IPS-NIHi11 (cell line): ENCODE results near the gene THSD4.
"Not testable (repeated sequence)": the region's sequence is repeated elsewhere in the genome, so short reads cannot be mapped to it uniquely, and the experiment has no call there.

Source experiments
- DNase-seq: peaks from one replicate; pipeline ENCODE4 v3.0.0; 2012; ENCODE audit warnings: mixed read lengths, low spot score

Gene THSD4

DNA sequence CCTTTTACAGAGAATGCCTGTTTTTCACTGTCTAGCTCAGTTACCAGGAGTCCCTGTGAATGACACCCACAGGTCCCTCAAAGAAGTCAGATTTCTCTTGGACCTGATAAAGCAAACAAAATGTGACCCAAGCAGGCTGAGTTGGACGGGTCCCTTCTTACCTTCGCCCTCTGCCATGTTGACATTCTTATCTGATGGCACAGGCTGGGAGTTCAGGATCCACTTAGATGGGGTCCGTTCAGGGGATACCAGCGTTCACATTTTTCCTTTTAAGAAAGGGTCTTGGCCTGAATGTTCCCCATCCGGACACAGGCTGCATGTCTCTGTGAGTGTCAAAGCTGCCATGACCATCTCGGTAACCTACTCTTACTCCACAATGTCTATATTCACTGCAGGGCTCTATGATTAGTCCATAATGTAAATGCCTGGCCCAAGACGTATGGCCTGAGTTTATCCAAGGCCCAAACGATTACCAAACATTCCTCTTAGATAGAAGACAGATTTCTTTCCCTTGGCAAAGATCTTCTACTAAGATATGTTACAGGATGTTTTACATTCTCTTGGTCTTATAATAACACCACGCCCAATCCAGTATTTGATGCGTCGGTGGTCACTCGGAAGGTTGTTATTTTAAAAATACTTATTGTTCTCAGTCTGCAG, 179.1 kb downstream of the THSD4 start:
- DNase-seq, result no peak

DNA sequence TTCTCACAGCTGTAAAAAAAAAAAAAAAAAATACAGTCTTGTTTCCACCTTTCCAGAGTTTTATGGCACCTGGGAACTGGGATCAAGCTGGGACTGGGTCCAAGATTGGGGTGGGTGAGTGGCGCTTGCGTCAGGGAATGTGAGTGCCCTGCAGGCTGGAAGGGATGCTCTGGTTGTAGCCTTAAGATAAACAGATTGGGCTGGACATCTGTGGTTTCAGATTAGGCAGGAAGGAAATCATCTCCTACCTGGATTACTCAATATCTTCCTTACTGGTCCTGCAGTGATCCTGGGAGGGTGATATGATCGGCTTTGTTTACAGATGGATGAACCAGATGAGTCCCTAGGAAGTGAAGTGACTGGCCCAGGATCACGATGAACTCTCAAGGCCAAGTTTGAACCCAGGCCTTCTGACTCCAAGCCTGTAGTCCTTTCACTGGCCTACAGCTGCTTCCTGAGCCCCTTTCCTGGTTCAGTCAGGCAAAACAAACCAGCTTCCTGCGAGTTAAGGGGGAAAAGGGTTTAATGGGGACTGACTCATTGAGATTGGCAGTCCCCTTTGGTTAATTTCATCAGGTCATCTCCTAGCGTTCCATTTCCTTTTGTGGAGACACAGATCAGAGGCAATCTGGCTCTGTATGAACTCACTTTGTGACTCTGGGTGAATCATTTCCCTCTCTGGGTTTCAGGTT, 179.8 kb downstream of the THSD4 start:
- no peak for DNase-seq

DNA sequence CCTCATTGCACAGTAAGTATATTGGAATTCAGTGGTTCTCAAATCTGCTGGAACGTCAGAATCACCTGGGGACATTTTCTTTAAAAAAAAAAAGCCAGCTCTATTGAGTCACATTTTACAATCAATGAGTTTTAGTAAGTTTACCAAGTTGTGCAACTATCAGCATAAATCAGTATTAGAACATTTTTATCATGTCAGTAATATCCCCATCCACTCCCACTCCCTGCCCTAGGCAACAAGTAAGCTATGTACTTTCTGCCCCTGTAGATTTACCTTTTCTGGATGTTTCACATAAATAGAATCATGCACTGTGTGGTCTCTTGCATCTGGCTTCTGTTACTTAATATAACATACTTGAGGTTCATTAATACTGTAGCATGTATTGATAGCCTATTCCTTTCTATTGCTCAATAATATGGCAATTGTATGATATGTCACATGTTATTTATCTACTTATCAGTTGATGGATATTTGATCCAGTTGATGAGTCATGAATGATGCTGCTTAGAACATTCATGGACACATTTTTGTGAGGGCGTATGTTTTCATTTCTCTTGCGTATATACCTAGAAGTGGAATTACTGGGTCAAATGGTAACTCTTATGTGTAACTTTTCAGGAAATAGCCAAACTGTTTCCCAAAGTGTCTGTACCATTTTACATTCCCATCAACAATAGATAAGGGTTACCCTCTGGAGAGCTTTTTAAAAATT, 180.5 kb downstream of the THSD4 start:
- DNase-seq, result no peak

DNA sequence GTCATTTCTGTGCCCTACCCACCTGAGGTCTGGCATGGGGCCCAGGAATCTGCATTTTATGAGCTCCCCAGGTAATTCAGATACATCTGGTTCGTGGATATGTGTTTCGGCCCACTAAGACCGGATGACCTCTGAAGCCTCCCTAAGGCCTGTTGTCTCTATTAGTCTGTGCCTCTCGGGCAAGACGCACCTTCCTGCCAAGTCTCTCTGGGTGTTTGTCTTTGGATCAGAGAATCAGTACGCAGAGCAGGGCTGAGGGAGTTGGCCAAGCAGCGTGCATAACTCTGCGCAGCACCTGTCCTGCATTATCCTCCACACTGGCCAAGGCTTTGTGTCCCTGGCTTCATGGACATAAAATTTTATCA, 181.0 kb downstream of the THSD4 start:
- DNase-seq, result no peak

DNA sequence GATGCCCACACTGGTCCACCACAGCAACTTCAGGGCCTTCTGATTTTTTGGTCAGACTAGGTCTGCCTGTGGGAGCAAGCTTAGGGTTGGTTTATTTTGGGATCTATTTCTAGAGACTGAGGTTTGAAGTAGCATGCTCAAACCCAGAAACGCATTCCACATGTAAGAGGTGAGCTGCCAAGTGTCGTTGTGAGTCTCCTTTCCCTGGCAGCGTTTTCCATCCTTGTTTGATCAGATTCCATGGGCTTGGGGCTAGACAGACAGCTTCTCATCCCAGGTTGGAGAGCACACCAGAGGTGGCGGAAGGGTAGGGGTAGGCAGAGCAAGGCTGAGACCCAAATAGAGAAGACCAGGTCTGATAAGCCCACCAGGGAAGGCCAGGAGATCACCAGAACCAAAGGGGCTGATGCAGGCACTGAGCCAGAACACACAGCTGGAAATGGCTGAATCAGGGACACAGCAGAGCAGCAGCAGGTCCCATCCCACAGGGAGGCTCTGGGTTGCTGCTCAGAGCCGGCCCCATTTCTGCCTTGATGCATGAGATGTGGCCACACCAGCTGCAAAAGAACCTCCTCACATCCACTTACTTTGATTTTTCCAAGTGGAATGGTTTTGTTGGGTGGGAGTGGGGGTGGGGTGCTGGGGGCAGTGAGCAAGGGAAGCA, 186.8 kb downstream of the THSD4 start:
- DNase-seq, result no peak

DNA sequence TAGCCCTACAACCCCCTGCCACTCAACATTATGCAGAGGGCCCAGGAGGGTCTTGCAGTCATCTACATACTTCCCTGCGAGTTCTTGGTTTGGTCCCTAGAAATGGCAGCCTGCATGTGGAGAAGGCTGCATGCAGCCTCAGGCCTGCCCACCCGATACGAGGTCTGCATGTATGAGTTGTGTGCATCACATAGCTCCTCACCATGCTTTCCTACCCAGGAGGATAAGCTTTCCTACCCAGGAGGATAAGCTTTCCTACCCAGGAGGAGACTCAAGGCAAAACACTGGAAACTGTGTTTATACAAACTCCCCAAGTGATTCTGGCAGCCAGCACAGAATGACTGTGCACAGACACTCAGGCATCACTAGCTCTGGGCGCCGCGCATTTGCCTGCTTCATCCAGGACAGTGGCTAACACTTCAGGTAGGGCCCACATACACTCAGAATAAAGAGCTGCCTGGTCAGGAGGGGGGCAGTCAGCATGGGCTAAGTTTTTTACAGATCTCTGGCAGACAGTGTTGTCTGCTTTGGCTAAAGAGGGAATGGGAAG, 187.7 kb downstream of the THSD4 start:
- no peak for DNase-seq

DNA sequence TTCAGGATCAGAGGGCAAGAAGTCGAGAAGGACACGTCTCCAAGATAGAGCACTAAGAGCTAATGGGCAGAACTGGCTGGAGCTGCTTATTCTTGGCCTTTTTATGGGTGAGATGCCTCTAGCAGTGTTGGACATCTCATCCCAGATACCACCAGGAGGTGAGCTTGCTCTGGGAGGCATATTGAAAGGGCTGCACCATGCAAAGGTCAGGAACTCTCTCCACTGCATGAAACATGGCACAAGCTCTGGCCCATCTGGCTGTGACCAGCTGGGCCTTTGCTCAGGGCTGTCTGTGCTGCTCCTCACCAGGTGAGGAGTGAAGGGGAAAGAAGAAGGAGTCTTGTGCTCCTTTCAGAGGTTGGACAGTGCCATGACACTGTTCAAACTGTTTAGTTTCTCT, 188.7 kb downstream of the THSD4 start:
- DNase-seq, result no peak

DNA sequence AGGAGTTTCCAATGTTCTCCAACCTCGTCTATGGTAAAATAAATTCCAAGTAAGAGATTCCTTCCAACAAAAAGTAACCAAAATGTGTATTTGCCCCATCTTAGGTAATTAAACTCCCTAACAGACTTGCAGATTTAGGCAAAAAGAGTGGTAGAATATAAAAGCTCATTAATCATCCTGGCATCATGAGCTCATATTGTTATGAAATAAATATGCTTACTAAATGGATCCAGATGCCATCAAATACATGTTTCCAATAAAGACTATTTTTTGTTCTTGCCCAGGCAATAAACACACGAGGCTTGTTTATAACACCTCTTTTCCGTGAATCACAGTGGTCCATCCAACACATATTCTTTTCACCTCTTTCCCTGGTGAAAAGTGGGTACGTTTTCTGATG, 189.4 kb downstream of the THSD4 start:
- no peak for DNase-seq

DNA sequence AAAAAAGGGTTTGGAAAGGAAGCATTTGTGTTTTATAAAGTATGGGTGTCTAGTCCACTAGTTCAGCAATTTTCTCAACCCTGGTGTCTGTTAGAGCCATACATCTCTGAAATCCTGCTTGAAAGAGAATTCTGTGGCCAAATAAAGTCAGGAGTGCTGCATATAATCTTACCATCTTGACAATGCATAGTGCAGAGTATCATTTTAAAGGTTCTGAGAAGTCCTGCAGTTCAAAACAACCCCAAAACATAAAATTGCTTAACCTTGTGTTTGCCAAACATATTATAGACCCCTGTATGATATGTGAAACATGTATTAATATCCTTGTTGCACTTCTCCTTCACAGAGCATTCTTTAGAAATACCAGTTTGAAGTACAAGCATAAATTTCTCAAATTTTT, 191.3 kb downstream of the THSD4 start:
- DNase-seq, result no peak

DNA sequence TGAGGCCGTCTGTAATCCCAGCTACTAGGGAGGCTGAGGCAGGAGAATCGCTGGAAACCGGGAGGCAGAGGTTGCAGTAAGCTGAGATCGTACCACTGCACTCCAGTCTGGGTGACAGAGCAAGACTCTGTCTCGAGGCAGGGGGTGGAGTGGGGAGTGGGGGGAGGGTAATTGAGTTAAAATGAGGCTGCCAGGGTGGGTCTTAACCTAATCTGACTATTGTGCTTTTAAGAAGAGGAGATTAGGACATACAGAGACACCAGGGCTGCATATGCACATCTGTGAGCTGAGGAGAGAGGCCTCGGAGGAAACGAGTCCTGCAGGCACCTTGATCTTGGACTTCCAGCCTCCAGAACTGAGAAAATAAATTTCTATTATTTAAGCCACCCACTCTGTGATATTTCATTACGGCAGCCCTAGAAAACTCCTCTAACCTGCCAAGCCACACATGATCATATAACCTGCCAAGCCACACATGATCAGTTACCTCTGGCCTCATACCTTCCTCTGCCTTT, 197.0 kb downstream of the THSD4 start:
- no peak for DNase-seq

DNA sequence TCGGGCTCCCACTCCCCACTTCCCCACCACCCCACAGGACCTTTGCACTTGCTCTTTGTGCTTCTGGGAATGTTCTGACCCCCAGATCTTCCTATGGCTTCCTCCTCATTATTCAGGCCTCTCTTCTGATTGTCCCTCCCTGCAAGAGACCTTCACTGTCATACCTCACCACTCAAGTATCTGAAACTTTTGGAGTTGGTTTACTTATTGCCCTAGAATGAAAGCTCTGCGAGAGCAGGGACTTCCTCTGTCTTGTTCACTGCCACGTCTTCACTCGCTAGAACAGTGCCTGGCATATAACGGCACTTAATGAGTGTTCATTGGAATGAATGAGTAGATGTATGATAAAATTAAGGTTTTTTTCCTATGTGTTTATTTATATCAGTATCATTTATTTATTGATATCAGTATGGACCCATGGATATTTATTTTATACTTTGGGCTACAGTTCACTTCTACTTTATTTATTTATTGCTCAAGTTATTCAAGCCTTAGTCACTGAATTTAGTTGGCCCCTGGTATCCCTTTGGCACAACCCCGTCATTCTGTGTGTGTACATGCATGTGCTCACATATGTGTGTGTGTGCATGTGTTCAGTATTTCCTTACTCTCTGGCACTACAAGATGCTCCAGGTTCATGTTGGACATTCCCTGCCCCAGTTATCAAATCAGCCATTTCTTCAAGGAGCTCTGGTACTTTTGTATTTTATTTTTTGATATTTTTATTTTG, 197.6 kb downstream of the THSD4 start:
- no peak for DNase-seq

DNA sequence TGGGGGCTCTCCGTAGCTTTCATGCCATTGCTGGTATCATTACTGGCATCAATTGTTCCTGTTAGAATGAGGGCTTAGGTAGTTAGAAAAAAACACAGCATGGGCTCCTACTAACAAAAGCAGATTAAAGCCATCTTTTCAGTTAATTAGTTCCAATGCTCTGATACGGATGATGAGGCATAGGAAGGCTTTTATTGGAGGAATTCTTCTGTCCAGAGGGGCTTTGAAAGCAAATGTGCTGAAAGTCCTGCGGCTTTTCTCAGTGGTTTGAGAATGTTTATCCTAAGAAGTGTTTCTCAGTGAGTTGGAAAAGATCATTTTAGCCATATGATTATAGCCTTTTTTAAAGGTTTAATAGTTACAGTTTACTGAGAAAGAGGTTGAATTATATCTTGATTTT, 198.5 kb downstream of the THSD4 start:
- no peak for DNase-seq

DNA sequence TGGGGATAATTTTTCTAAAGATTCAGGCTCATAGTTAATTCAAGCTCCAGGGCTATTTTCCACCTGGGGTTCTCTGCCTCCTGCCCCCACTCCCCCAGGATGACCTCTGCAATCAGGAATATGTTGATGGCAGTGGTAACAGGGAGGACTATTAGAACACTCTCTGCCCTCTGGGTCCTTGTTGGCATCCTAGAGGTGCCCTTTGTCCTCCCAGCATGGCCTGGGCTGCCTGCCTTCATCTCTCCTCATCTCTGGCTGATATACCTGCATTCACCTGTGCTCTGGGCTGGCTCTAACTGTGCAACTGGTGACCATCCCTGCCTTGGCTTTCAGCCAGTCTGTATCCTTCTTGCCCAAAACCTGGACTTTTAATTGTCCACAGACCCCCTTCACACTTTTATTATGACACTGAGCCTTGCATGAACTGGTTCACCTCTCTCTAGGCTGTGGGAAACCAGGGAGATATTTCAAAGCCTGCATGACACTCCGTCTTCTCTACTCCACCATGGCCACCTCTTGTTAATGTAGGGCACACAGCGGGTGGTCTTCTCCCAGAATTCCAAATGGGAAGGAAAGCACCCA, 199.8 kb downstream of the THSD4 start:
- DNase-seq, result no peak

DNA sequence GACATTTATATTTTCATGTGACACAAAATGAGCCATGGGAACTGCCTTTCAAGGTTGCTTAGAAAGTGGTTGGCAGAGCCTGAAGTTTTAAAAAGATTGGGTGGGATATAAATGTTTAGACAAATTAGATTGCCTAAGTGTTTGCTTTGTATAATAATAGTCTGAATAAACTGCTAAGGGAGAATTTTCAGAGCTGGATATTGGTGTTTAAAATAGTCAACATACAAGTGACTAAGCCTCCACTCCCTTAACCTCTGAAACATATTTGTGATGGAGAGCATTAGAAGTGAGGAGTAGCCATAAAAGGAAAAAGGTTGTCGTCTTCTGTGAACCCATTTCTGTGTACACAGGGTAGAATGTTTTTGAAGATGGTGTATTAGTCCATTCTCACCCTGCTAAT, 201.6 kb downstream of the THSD4 start:
- no peak for DNase-seq

DNA sequence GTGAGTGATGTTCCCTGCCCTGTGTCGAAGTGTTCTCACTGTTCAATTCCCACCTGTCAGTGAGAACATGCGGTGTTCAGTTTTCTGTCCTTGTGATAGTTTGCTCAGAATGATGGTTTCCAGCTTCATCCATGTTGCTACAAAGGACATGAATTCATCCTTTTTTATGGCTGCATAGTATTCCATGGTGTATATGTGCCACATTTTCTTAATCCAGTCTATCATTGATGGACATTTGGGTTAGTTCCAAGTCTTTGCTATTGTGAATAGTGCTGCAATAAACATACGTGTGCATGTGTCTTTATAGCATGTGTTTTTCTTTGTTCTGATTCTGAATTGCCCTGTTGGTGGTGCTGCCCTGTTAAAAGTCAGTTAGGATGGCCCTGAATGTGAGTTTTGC, 204.2 kb downstream of the THSD4 start:
- DNase-seq, result not testable (repeated sequence)

DNA sequence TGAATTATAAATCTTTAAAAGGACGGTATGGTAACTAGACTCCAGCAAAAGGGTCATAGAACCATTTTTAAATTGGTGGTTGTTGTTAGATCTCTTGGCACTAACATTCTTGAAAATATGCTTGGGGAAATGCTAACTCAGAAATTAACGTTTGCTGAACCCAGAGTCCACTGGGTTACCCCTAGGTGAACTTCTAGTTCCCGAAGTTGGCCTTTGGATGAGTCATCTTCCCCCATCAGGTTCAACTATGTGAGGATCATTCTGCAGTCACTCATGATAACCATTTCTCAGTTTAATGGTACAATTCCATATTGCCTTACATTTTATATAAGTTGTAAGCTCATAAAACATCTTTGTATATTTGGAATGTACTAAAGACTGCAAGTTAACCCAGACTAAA, 204.7 kb downstream of the THSD4 start:
- no peak for DNase-seq

DNA sequence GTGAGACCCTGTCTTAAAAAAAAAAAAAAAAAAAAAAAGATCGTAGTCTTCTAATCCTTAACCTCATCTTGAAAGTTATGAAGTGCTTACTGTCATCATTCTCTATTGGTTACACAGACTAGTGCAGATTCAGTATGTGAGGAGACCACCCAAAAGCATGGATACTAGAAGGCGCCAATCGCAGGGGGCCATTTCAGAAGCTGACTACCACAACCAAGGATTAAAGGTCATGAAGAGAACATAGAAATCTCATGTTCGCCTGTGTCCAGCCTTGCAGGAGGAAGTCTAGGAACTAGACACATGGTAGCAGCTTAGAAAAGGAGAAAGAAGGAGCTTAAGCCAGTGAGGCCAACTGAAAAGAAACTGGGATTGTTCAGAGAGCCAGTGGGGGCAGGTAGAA, 207.8 kb downstream of the THSD4 start:
- DNase-seq, result no peak

DNA sequence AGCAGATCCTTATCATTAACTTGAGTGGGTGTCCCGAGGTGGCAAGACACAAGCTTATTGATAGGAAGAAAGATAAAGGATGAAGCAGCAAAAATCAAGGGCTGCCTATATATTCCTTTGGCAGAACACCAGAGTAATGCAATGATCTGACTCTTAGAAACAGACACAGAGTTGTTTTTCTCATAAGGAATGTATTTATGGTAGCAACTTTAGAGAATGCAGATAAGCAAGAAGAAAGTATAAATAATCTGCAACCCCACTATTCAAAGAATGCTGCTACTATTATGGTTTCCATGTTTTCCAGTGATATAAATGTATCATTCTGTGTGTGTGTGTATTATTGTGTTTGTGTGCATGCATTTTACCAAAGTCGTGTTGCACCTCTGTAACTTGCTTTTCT, 208.3 kb downstream of the THSD4 start:
- DNase-seq, result no peak

DNA sequence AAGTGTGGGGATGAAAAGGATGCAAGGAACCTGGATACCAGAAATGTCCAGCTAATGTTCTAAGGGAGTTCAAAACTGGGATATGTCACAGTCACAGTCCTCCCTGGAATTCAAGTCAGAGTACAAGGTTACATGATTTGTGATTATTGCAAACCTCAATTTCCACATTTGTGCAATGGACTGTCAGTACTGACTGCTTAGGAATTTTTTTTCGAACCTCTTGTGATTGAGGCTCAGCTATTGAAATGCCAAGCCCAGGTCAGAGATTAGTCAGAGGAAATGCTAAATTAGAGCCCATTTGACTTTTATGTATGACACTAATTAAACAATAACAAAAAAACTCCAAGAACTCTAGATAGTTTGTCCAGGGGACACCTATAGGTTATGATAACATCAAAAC, 210.2 kb downstream of the THSD4 start:
- no peak for DNase-seq

DNA sequence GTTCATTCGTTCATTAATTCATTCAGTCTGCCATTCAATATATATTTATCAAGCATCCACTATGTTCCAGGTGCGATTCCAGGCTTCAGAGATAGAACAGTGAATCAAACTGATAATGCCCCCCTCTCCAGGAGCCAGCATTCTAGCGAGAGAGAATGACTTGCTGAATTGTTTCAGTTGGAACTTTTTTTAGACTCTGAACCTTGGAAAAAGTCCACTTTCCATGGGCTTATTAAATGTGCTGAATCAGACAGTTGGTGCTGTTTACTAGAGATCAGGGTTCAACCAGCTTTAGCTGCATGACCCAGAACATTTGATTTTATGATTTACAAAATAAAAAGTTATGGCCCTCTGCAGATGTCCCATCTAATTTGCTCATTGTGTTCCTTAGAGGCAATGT, 213.2 kb downstream of the THSD4 start:
- DNase-seq, result no peak

DNA sequence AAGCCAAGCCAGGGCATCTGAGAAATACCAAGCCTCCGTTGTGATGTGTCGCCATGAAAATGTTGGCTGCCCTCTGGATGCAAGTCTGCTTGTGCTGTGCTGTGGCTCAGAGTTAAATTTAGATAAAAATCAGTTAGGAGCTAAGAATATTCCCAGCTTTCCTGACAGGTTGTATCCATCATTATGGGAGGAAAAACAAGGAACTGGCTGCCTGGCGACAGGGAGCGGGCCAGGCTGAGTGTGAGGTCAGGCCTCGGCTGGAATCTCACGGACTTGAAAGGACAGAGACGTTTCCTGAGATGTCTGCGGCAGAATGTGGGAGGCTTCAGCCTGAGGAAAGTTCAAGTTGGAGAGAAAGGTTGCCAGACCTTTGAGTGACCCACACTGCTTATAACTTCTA, 213.8 kb downstream of the THSD4 start:
- DNase-seq, result no peak
